ENCODE measurements around the gene SAP30L.

The SAP30L gene

GRCh38 chr5:154445422-154446194 lies at the start of gene SAP30L:
Gene SAP30L (plus strand): TSS chr5:154445997. CDS start chr5:154446605, 608 bp downstream.
- peak; percentile 84 for DNase-seq

GRCh38 chr5:154396128-154396527 lies 49.7 kb upstream of the SAP30L start:
- no peak for DNase-seq

GRCh38 chr5:154397652-154398406 lies 48.0 kb upstream of the SAP30L start:
- peak; percentile 26 for DNase-seq

- DNase-seq: no peak
Observed at GRCh38 chr5:154400678-154401077, 45.1 kb upstream of the SAP30L start.

- no peak for DNase-seq
Observed at GRCh38 chr5:154401355-154401754, 44.4 kb upstream of the SAP30L start.

- no peak for DNase-seq
Observed at GRCh38 chr5:154401931-154402330, 43.9 kb upstream of the SAP30L start.

GRCh38 chr5:154402611-154403010 lies 43.2 kb upstream of the SAP30L start:
- DNase-seq: no peak

- DNase-seq: no peak
Observed at GRCh38 chr5:154403234-154403633, 42.6 kb upstream of the SAP30L start.

GRCh38 chr5:154403776-154404387 lies 41.9 kb upstream of the SAP30L start:
- DNase-seq: no peak

GRCh38 chr5:154405078-154405792 lies 40.6 kb upstream of the SAP30L start:
- peak; percentile 55 for DNase-seq

- no peak for DNase-seq
Observed at GRCh38 chr5:154406231-154406630, 39.6 kb upstream of the SAP30L start.

- no peak for DNase-seq
Observed at GRCh38 chr5:154406826-154407225, 39.0 kb upstream of the SAP30L start.

- no peak for DNase-seq
Observed at GRCh38 chr5:154408811-154409210, 37.0 kb upstream of the SAP30L start.

- DNase-seq: no peak
Observed at GRCh38 chr5:154409230-154409840, 36.5 kb upstream of the SAP30L start.

GRCh38 chr5:154410008-154410407 lies 35.8 kb upstream of the SAP30L start:
- no peak for DNase-seq

GRCh38 chr5:154410786-154411185 lies 35.0 kb upstream of the SAP30L start:
- DNase-seq: no peak

- DNase-seq: no peak
Observed at GRCh38 chr5:154411338-154411737, 34.5 kb upstream of the SAP30L start.

GRCh38 chr5:154412316-154412715 lies 33.5 kb upstream of the SAP30L start:
- no peak for DNase-seq

- no peak for DNase-seq
Observed at GRCh38 chr5:154412925-154413324, 32.9 kb upstream of the SAP30L start.

GRCh38 chr5:154415114-154415513 lies 30.7 kb upstream of the SAP30L start:
- DNase-seq: no peak

- no peak for DNase-seq
Observed at GRCh38 chr5:154418344-154418820, 27.4 kb upstream of the SAP30L start.

GRCh38 chr5:154419236-154419635 lies 26.6 kb upstream of the SAP30L start:
- no peak for DNase-seq

- DNase-seq: no peak
Observed at GRCh38 chr5:154421868-154422267, 23.9 kb upstream of the SAP30L start.

Measured in NCI-H748 treated with DMSO at 0.1 percent for 48 hours (cell line).